Fibroblast of peridontal ligament (primary cell): ENCODE measurements around the gene SAMD3.
A peak's percentile ranks its signal among the peaks of the same experiment; 100 is the strongest.
"Not testable (repeated sequence)": the region's sequence is repeated elsewhere in the genome, so short reads cannot be mapped to it uniquely, and the experiment has no call there.

Experiments
- DNase-seq: peaks from one replicate; pipeline ENCODE4 v3.0.0-alpha.2; 2010; ENCODE audit errors: extremely low read depth

Gene SAMD3

GRCh38 chr6:130178692-130179091 lies 44.1 kb downstream of the SAMD3 start:
- DNase-seq = peak; percentile 77

GRCh38 chr6:130176378-130176777 lies 46.4 kb downstream of the SAMD3 start:
- DNase-seq = no peak

- DNase-seq = not testable (repeated sequence)
Measured at GRCh38 chr6:130173377-130174004, 49.3 kb downstream of the SAMD3 start.

GRCh38 chr6:130170160-130170559 lies 52.6 kb downstream of the SAMD3 start:
- not testable (repeated sequence) for DNase-seq

- DNase-seq = peak; percentile 77
Measured at GRCh38 chr6:130167655-130168054, 55.1 kb downstream of the SAMD3 start.

- no peak for DNase-seq
Measured at GRCh38 chr6:130164251-130164650, 58.5 kb downstream of the SAMD3 start.

- DNase-seq = no peak
Measured at GRCh38 chr6:130163266-130163665, 59.5 kb downstream of the SAMD3 start.

GRCh38 chr6:130162421-130162820 lies 60.3 kb downstream of the SAMD3 start:
- DNase-seq = no peak

GRCh38 chr6:130161683-130162404 lies 60.9 kb downstream of the SAMD3 start:
- peak; percentile 53 for DNase-seq

- no peak for DNase-seq
Measured at GRCh38 chr6:130159956-130160355, 62.8 kb downstream of the SAMD3 start.

- no peak for DNase-seq
Measured at GRCh38 chr6:130158548-130158947, 64.2 kb downstream of the SAMD3 start.

GRCh38 chr6:130158056-130158455 lies 64.7 kb downstream of the SAMD3 start:
- no peak for DNase-seq

- DNase-seq = no peak
Measured at GRCh38 chr6:130156908-130157307, 65.8 kb downstream of the SAMD3 start.

- no peak for DNase-seq
Measured at GRCh38 chr6:130152908-130153510, 69.7 kb downstream of the SAMD3 start.

- DNase-seq = no peak
Measured at GRCh38 chr6:130150906-130151305, 71.8 kb downstream of the SAMD3 start.

GRCh38 chr6:130149016-130149415 lies 73.7 kb downstream of the SAMD3 start:
- not testable (repeated sequence) for DNase-seq

GRCh38 chr6:130148181-130148580 lies 74.6 kb downstream of the SAMD3 start:
- DNase-seq = no peak

GRCh38 chr6:130147111-130147510 lies 75.6 kb downstream of the SAMD3 start:
- DNase-seq = no peak

- peak; percentile 36 for DNase-seq
Measured at GRCh38 chr6:130143709-130144108, 79.0 kb downstream of the SAMD3 start.

- peak; percentile 64 for DNase-seq
Measured at GRCh38 chr6:130140084-130140483, 82.7 kb downstream of the SAMD3 start.

GRCh38 chr6:130138909-130139242 lies 83.9 kb downstream of the SAMD3 start:
- no peak for DNase-seq

- no peak for DNase-seq
Measured at GRCh38 chr6:130138116-130138908, 84.4 kb downstream of the SAMD3 start.
